Umbilical cord (tissue), 2 donors: Measurements from ENCODE around the gene ABHD5. TPM values are rescaled to one million over a fixed set of nuclear protein-coding genes. Genes with fewer than 3 reads are reported as not detected.
A peak's percentile ranks its signal among the peaks of the same experiment; 100 is the strongest.

Experiments used
- DNase-seq: peaks from one replicate; pipeline ENCODE4 v3.0.0-alpha.2; 2015; ENCODE audit warnings: low spot score
- total RNA-seq: library from RNA; depleted of rRNA; stranded (reverse); fragments of >200 nt; gene quantifications from one replicate; pipeline ENCODE4 v1.2.3, GENCODE V29; 2014; ENCODE audit warnings: low replicate concordance; ENCODE audit not compliant: insufficient read depth

ABHD5 gene
- total RNA-seq, 1 donor from 2014 or later, result 25.5 TPM

- no peak for DNase-seq
Observed at GRCh38 chr3:43755516-43756200, 64.9 kb downstream of the ABHD5 start.

GRCh38 chr3:43757666-43758321, 67.1 kb downstream of the ABHD5 start:
- DNase-seq, result no peak

- DNase-seq, result no peak
Observed at GRCh38 chr3:43758592-43759225, 68.0 kb downstream of the ABHD5 start.

GRCh38 chr3:43759297-43759782, 68.6 kb downstream of the ABHD5 start:
- DNase-seq, result no peak

GRCh38 chr3:43759938-43760337, 69.2 kb downstream of the ABHD5 start:
- no peak for DNase-seq

GRCh38 chr3:43760938-43761337, 70.2 kb downstream of the ABHD5 start:
- no peak for DNase-seq

GRCh38 chr3:43762451-43762850, 71.7 kb downstream of the ABHD5 start:
- no peak for DNase-seq

GRCh38 chr3:43764056-43764455, 73.3 kb downstream of the ABHD5 start:
- DNase-seq, result no peak

- DNase-seq, result no peak
Observed at GRCh38 chr3:43764471-43764870, 73.7 kb downstream of the ABHD5 start.

GRCh38 chr3:43765521-43765971, 74.8 kb downstream of the ABHD5 start:
- no peak for DNase-seq

- no peak for DNase-seq
Observed at GRCh38 chr3:43766672-43767465, 76.1 kb downstream of the ABHD5 start.

GRCh38 chr3:43768381-43768973, 77.7 kb downstream of the ABHD5 start:
- DNase-seq, result peak; percentile 66

- DNase-seq, result peak; percentile 99
Observed at GRCh38 chr3:43769097-43769884, 78.6 kb downstream of the ABHD5 start.

- no peak for DNase-seq
Observed at GRCh38 chr3:43769885-43770425, 79.2 kb downstream of the ABHD5 start.

GRCh38 chr3:43770426-43771103, 79.8 kb downstream of the ABHD5 start:
- DNase-seq, result peak; percentile 73

- no peak for DNase-seq
Observed at GRCh38 chr3:43771610-43772009, 80.9 kb downstream of the ABHD5 start.

GRCh38 chr3:43773273-43774094, 82.7 kb downstream of the ABHD5 start:
- no peak for DNase-seq

GRCh38 chr3:43774799-43775198, 84.1 kb downstream of the ABHD5 start:
- DNase-seq, result no peak

- no peak for DNase-seq
Observed at GRCh38 chr3:43776101-43776500, 85.4 kb downstream of the ABHD5 start.
